T follicular helper cell (primary cell): ENCODE results near the gene CFAP61.

ENCODE experiments used
- DNase-seq: peaks from one replicate; pipeline ENCODE4 v3.0.0-alpha.2; 2020; ENCODE audit warnings: low read depth

Gene CFAP61

GRCh38 chr20:20167698-20168097, 115.4 kb downstream of the CFAP61 start:
- no peak for DNase-seq

- DNase-seq: no peak
These were observed 120.9 kb downstream of the CFAP61 start for GRCh38 chr20:20173254-20173653.

DNA sequence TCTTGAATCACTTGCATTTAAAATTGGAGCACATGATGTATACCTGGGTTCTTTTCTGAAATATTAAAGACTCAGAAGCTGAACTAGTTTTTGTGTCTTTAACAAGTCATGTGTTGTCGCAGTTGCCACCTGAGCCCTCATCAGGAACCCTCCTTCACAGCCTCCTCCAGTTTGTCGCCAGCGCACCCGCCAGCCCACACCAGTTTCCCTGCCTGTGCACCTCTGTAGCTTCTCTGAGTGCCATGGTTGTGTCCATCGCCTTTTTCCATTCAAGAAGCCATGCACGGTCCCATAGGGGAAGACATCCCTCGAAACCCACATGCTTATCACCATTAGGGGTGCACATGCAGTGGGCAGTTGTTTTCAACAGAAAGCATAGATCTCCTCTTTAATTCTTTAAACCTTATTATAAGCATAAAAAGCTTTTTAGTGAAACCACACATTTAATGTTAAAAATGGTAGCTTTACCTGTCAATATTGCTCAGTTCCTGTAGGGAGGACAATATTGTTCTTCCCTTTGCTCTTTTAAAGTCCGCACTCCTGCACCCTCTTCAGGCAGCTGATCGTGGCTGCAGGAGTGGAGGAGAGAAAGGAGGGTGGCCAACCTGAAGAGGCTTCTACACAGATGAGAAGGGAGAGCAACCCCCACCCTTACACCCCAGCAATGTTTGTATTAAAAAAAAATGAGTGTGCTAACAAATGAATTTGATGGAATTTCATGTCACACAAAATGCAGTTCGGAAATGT, 121.9 kb downstream of the CFAP61 start:
- DNase-seq: no peak

DNA sequence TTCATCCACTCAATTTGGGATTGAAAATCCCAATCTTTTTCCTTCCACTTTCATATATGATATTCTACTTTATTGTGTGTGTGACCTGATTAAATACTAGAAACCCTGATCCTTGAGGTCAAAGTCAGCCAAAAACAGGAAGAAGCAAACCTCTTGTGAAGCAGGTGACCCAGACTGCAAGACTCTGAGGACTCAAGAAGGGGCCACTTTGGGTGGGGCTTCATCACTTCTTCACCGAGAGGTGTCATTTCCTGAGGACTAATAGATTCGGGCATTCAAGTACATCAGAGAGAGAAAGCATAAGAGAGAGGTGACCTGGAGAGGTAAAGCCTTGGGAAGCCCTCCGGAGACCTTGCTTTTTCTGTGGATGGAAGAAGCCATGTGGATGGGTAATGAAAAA, 129.0 kb downstream of the CFAP61 start:
- no peak for DNase-seq

GRCh38 chr20:20184149-20184548, 131.8 kb downstream of the CFAP61 start:
- no peak for DNase-seq

DNA sequence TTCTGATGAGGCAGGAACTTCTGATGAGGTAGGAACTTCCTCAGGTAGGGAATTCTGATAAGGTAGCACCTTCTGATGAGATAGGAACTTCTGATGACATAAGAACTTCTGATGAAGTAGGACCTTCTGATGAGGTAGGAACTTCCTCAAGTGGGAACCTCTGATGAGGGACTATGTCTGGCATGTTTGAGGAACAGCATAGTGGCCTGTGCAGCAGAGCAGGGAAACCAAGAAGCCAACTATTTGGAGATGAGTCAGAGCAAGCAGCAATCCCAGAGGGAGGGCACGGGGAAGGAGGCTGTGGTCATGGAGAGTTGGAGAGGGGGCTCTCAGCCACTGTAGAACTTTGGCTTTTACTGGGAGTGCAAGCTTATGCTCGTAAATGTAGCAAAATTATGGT, 132.4 kb downstream of the CFAP61 start:
- no peak for DNase-seq

DNA sequence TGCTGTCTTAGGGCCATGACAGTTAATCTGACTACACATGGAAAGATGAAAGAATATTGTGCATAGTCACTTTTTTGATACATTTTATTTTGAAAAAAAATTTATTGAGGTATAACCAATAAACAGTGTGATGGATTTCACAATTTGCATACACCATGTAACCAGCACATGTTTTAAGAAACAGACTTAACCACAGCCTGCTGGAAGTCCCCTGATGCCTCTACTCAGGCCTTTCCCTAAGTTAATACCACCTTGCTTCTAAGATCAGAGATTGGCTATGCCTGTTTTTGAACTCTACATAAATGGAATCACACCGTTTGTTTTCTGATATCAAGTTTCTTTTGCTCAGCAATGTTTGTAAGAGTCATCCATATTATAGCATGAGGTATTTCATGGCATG, 136.3 kb downstream of the CFAP61 start:
- DNase-seq: no peak

GRCh38 chr20:20192366-20192765, 140.0 kb downstream of the CFAP61 start:
- no peak for DNase-seq

- no peak for DNase-seq
These were observed 142.8 kb downstream of the CFAP61 start for GRCh38 chr20:20195021-20195705.

DNA sequence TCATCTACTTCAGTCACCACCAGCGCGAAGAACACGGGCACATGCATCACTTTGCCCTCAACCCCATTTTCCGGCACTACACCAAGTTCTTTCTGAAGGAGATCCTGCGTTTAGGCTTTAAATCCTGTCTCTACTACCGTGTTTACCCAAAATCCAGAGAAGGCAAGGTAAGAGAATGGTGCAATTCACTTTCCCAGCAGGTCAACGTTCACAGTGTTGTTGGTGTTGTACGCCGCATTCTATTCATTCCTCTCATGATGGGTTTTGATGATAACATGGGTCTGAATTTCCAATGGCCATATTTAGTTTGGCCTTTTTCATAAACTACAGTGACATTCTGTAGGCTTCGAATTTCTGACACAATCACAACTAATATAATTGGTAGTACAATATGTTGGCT, 144.3 kb downstream of the CFAP61 start:
- DNase-seq: no peak

DNA sequence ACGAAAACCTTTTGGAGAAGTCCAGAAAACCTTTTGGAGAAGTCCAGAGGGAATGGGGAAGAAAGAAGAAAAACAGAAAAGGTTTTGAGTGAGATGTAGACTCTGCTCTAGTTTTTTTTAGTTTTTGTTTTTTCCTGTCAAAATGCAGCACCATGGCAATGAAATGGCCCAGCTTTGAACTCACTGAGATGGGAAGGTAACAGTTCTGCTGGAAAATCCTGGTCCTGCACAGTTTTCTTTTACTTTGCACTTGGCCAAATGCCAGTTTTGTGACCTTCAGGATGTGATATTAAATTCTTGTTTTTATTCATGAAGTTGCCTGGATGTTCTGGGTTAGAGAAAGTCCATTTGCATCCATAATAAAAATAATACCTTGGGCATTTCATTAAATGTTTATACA, 145.7 kb downstream of the CFAP61 start:
- no peak for DNase-seq

- DNase-seq: no peak
These were observed 147.2 kb downstream of the CFAP61 start for GRCh38 chr20:20199361-20200160.

- DNase-seq: no peak
These were observed 148.8 kb downstream of the CFAP61 start for GRCh38 chr20:20201124-20201523.

GRCh38 chr20:20201639-20202038, 149.3 kb downstream of the CFAP61 start:
- DNase-seq: no peak

GRCh38 chr20:20202768-20203167, 150.4 kb downstream of the CFAP61 start:
- no peak for DNase-seq

DNA sequence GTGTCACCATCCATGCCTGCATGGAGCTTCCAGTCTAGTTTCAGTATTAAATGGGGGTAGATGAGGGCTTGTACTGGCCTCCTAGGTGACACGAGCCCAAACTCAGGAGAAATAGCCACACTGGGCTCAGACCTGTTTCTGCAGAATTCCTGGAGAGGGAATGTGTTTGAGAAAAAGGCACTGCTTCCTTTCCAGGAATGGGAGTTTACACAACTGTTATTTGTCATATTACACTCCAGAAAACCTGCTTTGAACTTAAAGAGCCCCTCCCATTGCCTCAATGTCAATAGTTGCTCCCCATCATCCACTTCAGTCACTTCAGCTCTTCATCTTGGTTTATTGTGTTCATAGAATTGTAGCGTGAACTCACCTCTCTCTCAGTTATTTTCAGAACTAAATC, 151.5 kb downstream of the CFAP61 start:
- no peak for DNase-seq

GRCh38 chr20:20204256-20204655, 151.9 kb downstream of the CFAP61 start:
- no peak for DNase-seq

GRCh38 chr20:20205141-20205861, 153.0 kb downstream of the CFAP61 start:
- no peak for DNase-seq

DNA sequence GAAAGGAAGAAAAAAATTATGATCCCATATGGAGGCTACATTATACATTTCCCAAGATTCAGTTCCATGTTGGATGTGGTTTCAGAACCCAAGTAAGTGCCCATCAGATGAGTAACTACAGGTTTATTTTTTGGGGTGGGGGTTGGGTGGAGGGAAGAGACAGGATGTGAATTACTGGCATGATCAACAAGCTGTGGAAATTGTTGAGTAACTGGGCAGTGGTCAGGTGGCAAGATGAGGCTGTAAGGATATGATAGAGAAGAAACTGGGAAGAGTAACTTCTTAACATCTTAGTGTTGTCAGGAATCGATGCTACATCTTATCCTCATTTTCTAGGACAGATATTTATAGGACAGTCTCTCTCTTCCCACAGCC, 153.5 kb downstream of the CFAP61 start:
- DNase-seq: no peak

DNA sequence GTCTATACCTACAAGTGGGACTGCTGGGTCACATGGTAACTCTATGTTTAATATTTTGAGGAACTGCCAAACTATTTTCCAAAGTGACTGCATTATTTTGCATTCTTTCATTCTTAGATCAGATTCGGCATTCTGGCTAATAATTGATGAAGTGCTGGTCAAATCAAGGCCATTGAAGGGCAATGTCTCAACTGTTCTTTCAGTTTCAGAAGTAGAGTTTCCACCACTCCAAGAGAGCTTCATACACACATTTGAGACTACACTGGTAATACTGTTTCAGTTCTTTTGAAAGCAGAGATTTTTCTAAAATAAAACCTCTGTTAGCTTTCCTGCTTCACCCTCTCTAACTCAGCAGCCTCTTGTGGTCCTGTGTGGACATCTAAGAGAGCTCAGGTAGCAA, 154.5 kb downstream of the CFAP61 start:
- no peak for DNase-seq

DNA sequence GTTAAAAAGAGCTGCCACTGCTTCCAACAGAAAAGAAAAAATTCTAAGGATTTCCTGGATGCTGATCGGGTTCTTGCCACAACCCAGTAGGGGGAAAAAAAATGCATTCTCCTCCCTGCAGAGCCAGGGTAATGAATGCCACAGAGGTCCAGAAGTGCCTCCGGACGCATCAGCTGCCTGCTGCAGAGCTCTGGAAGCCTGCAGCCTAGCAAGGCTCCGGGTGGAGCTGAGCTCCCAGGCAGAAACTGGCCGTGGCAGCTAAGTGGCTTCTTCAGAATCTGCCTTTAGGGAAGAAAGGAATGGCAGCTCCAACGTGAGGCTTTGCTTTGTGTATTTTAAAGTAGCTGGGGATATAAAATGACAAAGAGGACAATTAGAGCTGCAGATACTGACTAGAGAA, 155.0 kb downstream of the CFAP61 start:
- no peak for DNase-seq

- DNase-seq: no peak
These were observed 155.5 kb downstream of the CFAP61 start for GRCh38 chr20:20207872-20208271.
